HG02884 (cell line): ENCODE data around the gene ROR1.

Experiments used
- ATAC-seq: cut with Tn5 transposase; IDR thresholded peaks from one replicate; pipeline ENCODE4 v1.9.1; 2021; ENCODE audit warnings: mild to moderate bottlenecking, moderate library complexity; ENCODE audit not compliant: unreplicated experiment

The ROR1 gene

DNA sequence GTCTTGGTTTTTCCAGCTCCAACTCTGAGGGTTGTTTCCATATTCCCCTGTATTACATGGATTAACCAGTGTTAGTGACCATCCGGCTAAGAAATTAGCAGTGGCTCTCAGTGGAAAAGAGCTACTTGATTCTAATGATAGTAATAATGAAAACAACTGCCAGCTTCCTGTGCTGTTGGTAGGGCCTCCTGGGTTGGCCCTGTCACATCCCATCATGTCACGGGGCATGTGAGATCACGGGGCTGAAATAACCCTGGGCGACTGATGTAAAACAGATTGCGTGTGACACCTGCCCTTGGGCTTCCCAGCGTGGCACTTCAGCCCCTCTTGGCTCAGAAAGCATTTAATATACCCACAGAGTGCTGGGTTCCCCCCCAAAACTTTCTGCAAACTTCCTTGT is 149.0 kb downstream of the ROR1 start:
- ATAC-seq: no peak

DNA sequence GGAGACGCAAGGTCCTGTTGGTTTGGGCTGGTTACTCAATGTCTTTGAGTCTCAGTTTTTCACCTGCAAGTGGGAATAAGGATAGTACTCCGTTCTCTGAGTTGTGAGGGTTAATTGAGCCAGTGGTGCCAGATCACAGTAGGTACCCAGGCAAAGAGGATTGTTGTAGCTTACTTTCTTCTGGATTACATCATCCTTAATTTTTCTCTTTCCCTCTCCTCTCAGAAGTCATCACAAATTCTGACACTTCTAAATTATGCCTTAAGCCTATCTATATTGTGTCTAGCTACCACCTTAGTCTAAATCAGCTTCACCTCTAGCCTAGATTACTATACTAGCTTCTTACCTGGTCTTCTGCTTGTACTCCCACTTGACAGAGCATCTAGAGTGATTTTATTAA is 149.5 kb downstream of the ROR1 start:
- ATAC-seq: no peak

DNA sequence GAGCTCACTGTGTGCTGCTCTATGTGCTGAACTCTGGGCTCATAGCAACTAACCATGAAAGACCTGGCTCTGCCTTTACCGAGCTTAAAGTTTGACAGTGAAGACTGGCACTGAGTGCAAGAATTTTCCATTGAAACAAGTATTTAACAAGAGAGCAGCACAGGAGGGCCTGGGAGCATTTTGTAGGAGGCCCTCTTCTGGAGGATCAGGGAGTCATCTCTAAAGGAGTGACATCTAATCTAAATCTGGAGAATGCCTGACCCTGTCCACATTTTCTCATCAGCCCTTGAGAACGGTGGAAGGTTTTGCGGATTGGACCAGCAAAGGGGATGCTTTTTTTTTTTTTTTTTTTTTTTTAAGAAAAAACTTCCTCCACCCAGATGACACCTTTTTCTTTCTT is 150.8 kb downstream of the ROR1 start:
- no peak for ATAC-seq

DNA sequence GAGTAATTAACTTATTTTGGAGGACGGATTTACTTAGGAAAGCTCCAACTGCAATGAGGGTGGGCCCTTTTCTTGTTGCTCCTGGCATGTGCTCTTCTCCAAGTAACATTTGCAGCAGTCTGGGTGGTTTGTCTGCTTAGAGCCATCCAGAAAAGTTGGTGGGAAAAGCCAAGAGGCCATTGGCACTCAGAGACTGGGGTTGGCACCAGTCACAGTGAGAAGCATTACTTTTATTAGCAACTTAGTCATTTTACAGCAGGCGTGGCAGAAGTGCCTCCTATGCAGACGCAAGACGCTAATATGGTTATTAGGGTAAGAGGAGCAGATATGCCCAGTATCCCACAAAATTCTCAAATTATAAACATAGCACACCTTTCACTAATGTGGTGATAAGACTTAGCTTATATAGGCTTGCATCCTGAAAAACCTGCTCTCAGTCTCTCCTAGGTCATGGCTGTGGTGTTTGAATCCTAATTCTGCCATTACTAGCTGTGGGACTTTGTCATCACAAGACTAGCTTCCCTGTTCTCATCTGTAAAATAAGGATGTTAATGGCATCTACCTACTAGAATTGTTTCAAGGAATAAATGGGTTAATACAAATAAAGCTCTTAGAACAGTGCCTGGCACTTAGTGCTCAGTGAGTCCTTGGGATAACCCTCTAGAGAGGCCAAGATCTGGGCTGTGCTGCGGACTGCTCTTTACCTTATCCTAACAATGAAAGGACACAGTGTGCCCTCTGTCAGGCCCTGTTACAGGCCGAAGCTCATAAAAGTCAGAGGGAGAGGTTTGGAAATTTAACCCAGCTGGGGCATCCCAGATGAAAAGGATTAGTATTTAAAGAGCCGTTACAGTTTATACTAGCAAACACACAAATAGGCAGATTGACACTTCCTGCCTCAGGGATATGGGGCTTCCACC is 154.6 kb downstream of the ROR1 start:
- no peak for ATAC-seq

DNA sequence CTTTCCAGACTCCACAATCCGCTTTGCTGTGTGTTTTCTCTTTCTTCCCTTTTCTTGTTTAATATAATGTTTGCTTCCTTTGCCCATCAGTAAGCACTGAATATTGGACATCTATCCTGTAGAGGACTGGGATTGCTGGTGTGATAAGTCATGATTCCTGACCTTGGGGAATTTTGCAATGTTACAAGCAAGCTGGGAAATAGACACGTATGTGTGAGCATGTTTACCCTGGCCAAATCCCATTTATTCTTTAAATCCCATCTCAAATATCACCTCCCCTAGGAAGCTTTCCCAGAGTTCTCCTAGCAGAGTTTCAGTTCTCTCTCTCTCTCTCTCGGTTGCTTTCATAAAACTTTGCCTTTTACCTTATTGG is 155.3 kb downstream of the ROR1 start:
- ATAC-seq: no peak

DNA sequence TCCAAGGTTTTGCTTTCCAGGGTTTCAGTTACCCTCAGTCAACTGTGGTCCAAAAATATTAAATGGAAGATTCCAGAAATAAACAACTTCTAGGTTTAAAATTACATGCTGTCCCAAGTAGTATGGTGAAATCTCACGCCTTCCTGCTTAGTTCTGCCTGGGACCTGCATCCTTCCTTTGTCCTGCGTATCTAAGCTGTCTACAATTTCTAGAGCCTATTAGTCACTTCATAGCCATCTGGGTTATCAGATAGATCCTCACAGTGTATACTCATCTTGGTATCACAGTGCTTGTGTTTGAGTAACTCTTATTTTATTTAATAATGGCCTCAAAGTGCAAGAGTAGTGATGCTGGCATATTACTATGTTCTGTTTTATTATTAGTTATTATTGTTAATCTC is 157.7 kb downstream of the ROR1 start:
- no peak for ATAC-seq

DNA sequence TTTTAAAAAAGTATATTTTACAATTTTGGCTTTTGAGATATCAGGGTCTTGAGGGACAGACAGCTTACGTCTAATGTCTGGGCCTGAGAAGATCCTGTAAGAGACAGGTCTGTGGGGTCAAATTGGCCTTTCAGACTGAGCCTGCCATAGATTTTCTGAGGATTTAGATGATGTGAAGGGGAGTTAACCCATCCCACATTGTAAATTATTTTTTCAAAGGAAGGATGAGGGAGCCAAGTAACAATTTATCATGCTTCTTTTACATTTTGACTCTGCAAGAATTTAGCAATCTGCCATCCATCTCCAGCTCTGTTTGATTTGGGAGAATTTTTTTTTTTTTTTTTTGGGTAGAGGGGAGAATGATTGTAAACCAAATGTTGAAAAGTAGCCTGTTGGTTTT is 160.9 kb downstream of the ROR1 start:
- ATAC-seq: no peak

DNA sequence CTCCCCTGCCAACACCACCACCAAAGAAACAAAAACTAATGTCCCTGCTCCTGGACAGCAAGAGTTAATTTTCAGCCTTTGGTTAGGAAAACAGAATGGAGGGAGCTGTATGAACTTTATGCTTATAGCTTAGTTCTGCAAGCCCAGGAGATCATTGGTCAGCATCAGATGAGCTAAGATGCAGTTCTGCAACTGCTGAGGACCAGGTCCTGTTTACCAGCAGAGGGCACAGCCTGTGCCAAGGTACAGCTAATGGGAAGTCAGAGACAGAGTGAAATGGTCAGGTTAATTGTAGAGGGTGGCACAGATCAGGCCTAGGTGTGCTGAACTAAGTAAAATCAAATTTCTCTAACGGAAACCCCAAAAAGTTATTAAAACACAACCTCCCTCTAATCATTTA is 161.3 kb downstream of the ROR1 start:
- no peak for ATAC-seq

DNA sequence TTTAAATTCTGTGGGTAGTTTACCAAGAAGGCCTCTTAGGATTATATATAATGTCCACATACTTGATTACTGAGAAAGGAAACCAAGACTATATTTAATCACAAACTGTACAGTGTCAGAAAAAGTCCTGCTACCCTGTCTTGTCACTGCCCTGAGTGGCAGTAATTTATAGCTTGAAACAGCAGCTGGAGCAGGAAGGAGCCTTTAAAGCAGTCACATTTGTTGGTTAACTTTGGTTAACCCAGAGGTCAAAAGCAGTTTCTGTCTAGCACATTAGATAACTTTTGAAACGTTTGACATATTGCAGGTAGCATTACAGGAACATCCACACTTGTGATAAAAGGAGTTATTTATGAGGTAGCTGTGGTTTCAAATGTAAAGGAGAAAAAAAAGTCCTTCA is 161.7 kb downstream of the ROR1 start:
- no peak for ATAC-seq

DNA sequence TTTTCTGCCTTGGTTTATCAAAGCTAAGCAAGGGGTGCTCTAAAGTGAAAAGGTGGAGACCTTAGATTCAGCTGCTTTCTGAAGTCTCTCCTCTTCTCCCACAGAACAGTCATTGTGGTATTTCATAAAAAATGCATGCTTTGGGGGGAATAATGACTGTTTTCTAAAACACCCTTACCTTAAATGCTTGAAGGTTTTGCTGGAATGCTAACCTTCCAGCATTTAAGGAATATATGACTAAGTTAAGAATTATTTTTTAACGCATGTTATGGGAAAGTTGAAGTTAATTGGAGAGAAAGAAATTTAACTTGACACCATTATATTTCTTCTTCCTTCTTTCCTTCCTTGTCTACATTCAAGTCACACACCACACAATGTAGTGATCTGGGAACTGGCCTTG is 162.5 kb downstream of the ROR1 start:
- no peak for ATAC-seq

DNA sequence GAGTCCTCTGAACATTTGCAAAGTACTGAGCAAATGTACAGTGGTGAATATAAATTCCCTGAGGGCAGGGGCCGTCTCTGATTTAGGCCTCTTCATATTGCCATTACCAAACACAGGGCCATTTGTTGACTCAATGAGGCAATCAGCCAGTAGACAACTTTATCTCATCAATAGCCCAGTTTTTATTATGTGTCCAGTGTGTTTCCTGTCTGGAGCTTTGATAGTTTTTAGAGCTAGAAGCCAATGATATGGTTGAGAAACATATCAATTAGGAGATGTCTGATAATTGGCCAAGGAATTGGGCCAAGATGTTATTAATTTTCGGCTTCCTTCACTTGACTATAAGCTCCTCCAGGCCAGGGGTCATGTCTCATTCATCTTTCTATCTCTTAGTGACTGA is 163.0 kb downstream of the ROR1 start:
- no peak for ATAC-seq

DNA sequence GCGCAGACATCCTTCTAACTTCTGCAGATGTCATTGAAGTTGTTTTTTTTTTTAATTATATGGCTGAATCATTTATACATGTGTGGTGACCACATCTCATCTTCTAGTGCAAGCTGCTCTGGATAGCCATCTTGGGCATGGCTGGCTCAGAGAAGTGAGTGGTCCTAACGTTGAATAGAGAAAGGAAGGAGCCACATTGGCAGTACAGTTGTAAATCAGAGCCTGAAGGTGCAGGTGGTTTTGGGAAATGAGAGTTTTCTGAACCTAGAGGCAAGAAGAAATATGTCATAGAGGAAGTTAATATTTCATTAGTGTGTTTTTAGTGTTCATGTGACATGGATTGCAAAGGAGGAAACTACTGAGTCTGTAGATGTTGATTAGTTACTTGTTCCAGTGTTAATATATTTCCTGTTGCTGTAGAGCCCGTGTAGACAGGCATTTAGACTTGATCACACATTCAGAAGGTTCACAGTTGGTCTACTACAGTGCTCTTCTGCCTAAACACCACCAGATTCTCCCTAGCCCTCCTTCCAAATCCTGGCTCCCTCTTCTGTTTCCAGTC is 163.7 kb downstream of the ROR1 start:
- ATAC-seq: no peak

DNA sequence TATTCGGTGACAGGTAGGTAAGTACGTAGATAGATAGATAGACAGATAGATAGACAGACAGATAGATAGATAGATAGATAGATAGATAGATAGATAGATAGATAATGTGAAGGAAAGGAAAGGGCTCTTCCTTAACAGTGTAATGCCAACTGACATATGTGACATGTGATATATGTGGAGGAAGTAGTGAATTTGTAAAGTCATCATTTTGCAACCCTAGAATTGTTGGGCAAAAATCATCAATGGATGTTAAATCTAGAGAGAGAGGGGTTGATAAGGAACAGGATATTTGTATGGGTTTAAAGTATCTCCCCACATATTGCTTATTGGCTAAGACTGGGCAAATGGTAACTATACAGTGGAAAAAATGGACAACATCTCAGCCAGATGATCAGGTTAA is 166.6 kb downstream of the ROR1 start:
- no peak for ATAC-seq

DNA sequence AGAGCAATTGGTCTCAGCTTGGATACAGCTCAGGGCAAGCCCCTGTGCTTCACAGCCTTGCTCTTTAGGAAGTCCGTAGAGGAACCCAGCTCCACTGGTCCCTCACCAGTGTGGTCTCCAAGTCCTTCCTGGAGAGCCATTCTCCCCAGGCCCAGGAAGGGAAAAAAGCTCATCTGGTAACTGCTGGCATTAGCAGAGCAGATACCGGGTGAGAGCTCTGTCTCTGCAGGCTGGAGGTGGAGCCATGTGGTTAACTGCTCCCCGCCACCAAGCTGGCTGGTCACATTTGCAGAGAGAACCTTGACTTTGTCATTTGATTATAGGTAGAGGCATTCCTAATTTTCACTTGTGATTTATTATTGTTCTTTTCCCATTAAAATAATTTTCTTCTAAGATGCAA is 169.6 kb downstream of the ROR1 start:
- no peak for ATAC-seq

DNA sequence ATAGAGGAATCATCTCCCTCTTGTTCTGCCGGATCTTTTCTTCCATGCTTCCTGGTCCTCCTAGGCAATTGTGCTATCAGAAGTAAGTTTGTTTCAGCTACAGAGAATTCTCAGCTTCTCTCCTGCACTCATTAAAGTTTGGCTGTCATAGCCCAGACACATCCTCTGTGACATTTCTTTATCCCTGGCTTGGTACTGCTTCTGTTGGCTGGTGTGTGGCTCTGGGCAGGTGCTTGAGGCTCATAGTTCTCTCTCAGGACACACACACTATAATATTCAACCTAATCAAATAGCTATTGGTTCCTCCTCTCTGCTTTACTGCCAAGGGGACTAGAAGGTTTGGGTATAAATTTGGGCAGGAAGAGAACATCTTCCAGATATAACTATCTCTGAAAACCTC is 172.1 kb downstream of the ROR1 start:
- no peak for ATAC-seq

DNA sequence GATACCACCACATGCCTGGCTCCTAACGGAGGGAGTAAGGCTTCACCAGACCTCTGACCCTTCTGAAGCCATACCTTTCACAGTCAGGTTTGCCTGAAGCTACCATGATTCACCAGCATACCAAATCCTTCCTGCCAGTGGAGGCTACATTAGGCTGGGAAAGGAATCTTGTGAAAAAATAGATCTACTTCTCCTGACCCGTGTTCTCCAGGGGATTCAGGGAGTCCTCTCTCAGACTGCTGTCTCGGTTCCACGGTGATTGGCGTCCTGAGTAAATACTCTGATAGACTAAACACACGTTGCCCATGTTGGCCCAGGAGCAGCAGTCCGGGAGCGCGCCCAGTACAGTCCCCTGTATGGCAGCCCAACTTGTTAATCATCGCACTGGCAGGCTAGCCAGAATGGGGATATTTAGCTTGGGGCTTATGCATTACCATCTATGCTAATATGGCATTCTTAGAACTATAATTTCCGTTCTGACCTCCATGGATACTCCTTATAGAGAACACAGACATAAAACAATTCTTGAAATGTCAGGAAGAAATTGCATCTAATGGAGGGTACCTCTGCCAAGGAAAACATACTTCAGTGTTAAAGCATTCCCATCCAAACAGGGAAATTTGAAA is 173.2 kb downstream of the ROR1 start:
- ATAC-seq: no peak

DNA sequence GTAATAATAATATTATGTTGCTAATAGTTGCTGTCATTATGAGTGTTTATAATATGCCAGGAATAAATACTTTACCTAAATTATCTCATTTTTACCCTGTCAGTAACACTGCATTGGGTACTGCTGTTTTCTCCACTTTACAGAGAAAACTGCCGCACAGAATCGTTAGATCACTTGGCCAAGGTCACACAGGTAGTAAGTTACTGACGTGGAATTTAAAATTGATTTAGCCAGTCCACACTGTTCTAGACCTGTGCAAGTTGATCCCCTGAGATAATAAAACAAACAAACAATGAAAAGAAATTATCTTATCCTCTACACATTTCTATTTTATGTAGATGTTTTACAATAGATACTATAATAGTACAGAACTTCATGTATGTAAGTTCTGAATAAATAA is 174.1 kb downstream of the ROR1 start:
- no peak for ATAC-seq

DNA sequence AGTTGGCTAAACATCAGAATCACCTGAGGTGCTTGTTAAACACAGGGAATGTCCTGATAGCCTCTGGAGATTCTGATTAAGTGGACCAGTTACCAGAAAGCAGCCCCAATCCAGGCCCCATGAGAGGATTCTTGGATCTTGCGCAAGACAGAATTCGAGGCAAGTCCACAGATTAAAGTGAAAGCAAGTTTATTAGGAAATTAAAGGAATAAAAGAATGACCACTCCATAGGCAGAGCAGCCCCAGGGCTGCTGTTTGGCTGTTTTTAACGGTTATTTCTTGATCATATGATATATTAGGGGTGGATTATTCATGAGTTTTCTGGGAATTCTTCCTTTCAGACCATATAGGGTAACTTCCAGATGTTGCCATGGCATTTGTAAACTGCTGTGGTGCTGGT is 176.2 kb downstream of the ROR1 start:
- ATAC-seq: no peak

DNA sequence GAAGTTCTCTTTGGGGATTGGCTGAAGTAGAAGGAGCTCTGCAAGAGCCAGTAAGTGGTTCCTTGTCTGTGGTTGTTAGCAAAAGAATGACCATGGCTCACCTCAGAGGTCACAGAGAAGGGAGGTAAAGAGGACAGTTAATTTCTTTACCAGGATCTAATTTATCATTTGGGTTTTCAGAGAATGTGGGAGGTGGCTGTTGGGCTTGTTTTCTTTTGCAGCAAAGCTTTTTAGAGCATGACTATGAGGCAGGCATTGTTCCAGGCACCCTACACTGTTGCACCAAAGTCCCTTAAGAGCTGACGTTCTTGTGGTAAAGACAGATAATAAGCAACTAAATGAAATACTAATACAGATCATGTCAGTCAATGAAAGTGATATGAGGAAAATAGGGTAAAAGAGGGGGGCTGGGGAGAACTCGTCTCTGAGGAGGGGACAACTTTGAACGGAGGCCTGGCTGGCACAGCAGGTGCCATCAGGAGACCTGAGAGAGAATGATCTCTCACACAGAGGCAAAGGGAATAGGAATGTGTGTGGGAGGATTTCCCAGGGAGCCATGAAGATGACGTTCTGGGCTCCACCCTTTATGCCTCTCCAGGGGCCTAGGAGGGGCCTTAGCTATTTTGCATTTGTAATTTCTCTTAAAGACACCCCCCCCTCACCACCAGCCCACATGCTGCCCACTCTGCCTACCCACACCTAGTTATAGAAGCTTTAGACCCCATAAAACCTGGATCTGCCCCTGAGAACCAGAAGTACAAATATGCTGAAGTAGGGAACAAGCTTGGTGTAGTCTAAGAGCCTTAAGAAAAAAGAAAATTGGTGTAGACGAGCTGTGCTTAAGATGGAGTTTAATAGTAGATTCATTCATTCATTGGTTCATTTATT is 177.5 kb downstream of the ROR1 start:
- ATAC-seq: no peak

DNA sequence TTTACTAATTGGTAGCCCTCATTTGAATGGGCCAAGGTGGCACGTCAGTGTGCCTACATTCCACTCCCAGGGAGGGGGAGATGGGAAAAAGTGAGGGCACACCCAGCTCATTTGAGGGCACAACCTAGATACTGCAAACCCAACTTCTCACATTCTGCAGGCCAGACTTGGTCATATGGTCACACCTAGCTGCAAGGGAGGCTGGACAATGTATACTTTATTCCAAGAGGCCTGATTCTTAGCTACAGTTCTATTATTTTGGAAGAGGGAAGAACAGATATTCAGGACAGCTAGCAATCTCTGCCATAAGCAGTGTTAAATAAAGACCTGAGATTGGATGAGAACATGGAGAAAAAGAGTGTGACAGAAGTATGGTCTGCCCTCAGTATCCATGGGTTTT is 180.4 kb downstream of the ROR1 start:
- ATAC-seq: no peak

DNA sequence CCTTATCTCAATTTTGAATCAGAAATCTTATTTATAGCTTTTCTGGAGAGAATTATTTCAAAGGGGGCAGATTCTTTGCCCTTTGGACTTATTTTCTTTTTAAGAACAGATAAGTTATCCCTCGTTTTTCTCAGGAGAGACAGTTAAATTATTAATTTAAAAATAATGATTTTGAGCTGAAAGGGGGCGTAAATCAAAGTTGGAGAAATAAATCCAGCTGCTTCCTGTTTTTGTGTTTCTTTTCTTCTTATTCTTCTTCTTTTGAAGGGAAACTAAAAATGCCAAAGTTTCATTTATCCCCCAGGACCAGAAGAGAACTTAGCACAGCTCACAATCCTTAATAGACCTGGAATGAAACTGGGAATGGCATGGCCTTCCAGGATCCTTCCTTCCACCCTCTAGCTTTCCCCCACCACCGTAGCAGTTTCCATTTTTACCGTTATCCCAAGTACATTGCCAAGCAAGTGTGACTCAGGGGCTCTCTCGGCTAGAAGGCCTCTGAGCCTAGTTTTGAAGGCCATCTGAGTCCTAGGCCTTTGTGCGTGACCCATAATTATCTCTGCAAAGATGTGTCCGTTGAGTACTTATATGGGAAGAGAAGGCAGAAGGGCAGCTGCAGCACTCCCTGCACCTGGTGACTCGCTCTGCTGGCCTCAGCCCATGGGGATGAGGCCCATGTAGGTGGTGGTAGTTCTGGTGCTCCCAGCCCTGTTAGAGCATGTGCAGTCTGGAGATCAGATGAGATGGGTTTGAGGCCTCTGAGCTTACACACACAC is 181.7 kb downstream of the ROR1 start:
- ATAC-seq: no peak
